ENCODE data around the gene RSKR. TPM values are rescaled to one million over a fixed set of nuclear protein-coding genes. Genes with fewer than 3 reads are reported as not detected.

RSKR gene
- total and polyA plus RNA-seq, 9 of the 15 experiments (the other 6 are each of a cell fraction or from before 2014, with no cell fraction given) = 1.4 to 42.3 (median 16.2) TPM

DNA sequence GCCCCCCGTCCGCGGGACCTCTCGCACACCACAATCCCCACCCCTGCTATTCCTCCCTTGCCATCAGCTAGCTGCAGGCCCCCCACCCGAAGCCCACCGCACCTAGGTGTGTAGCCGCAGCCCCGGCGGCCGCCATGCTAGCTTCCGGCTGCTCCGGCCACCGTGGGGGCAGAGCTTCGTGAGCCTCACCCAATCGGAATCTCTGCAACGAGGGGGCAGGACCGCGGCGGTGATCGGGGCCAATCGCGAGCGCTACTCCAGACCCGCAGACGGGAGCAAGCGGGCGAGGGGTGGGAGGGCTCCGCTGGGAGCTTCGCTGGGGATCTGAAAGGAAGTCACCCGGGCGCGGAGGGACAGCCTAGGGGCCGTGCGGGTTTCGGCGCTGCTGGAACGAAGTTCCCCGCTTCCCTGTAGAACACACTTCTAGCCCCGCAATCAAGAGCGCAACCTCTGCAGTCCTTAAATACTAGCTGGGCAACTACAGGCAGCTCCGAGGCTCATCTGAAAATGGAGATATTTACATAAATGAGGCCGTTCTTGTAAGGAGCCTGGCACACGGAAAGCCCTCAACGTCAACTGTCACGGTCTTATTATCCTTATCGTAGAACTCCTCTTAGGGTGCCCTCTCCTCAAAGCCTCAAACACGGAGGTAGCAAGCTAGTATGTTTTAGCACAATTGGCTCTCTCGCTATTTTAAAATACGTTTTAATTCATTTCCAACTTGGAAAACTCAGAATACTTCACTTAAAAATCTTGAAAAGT lies 42.4 kb downstream of the RSKR start, which contains the start of gene PIGS (continued):
- TF ChIP-seq ZNF79 (CRISPR knock-in tag; IDR thresholded peaks at IDR 0.05; ENCODE audit: low read depth) (no peak), MBD2 (IDR thresholded peaks at IDR 0.05; ENCODE audit: borderline replicate concordance, low read depth) (peak; percentile 37; the same call in 1 of the 2 replicates), THRAP3 (IDR thresholded peaks at IDR 0.05; ENCODE audit: borderline replicate concordance) (no peak), ZNF212 (CRISPR knock-in tag; IDR thresholded peaks at IDR 0.05) (no peak), MCM2 (IDR thresholded peaks at IDR 0.05; ENCODE audit: low read depth) (no peak), TFAM (CRISPR knock-in tag; conservative IDR thresholded peaks at IDR 0.05) (no peak), ZNF764 (CRISPR knock-in tag; IDR thresholded peaks at IDR 0.05; ENCODE audit: low read depth) (no peak), ZBTB1 (CRISPR knock-in tag; IDR thresholded peaks at IDR 0.05; ENCODE audit: borderline replicate concordance, low read depth) (no peak), SRSF7 (optimal IDR thresholded peaks at IDR 0.05; ENCODE audit: low read depth, low read length) (no peak), ZNF239 (CRISPR knock-in tag; IDR thresholded peaks at IDR 0.05) (no peak), ILF3 (IDR thresholded peaks at IDR 0.05; ENCODE audit: borderline replicate concordance) (no peak), DPF2 (IDR thresholded peaks at IDR 0.05) (peak; percentile 6; the same call in 1 of the 2 replicates), MYBL2 (IDR thresholded peaks at IDR 0.05; ENCODE audit: low read depth) (no peak), MYBL2 (CRISPR knock-in tag; IDR thresholded peaks at IDR 0.05; ENCODE audit: borderline replicate concordance) (no peak), ZNF174 (CRISPR knock-in tag; IDR thresholded peaks at IDR 0.05) (no peak), ZNF311 (CRISPR knock-in tag; IDR thresholded peaks at IDR 0.05) (no peak), NELFE (IDR thresholded peaks at IDR 0.05; ENCODE audit: insufficient read depth, insufficient read length) (no peak), HDGF (IDR thresholded peaks at IDR 0.05) (no peak), ZNF224 (CRISPR knock-in tag; IDR thresholded peaks at IDR 0.05) (no peak), U2AF2 (optimal IDR thresholded peaks at IDR 0.05; ENCODE audit: low read depth, low read length) (no peak), SMAD2 (IDR thresholded peaks at IDR 0.05; ENCODE audit: low read depth, low read length) (no peak)
- TF ChIP-seq, protein P1, sequence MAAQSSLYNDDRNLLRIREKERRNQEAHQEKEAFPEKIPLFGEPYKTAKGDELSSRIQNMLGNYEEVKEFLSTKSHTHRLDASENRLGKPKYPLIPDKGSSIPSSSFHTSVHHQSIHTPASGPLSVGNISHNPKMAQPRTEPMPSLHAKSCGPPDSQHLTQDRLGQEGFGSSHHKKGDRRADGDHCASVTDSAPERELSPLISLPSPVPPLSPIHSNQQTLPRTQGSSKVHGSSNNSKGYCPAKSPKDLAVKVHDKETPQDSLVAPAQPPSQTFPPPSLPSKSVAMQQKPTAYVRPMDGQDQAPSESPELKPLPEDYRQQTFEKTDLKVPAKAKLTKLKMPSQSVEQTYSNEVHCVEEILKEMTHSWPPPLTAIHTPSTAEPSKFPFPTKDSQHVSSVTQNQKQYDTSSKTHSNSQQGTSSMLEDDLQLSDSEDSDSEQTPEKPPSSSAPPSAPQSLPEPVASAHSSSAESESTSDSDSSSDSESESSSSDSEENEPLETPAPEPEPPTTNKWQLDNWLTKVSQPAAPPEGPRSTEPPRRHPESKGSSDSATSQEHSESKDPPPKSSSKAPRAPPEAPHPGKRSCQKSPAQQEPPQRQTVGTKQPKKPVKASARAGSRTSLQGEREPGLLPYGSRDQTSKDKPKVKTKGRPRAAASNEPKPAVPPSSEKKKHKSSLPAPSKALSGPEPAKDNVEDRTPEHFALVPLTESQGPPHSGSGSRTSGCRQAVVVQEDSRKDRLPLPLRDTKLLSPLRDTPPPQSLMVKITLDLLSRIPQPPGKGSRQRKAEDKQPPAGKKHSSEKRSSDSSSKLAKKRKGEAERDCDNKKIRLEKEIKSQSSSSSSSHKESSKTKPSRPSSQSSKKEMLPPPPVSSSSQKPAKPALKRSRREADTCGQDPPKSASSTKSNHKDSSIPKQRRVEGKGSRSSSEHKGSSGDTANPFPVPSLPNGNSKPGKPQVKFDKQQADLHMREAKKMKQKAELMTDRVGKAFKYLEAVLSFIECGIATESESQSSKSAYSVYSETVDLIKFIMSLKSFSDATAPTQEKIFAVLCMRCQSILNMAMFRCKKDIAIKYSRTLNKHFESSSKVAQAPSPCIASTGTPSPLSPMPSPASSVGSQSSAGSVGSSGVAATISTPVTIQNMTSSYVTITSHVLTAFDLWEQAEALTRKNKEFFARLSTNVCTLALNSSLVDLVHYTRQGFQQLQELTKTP (IDR thresholded peaks at IDR 0.05; ENCODE audit: low read depth in 1 of 2, partially characterized antibody in 2 of 2) = no peak
- TF ChIP-seq, protein P2, sequence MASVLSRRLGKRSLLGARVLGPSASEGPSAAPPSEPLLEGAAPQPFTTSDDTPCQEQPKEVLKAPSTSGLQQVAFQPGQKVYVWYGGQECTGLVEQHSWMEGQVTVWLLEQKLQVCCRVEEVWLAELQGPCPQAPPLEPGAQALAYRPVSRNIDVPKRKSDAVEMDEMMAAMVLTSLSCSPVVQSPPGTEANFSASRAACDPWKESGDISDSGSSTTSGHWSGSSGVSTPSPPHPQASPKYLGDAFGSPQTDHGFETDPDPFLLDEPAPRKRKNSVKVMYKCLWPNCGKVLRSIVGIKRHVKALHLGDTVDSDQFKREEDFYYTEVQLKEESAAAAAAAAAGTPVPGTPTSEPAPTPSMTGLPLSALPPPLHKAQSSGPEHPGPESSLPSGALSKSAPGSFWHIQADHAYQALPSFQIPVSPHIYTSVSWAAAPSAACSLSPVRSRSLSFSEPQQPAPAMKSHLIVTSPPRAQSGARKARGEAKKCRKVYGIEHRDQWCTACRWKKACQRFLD (CRISPR knock-in tag; IDR thresholded peaks at IDR 0.05) = 0 out of 2 replicates have a peak, but pooled peaks have one; percentile 16

Measured in K562 (cell line).